ENCODE measurements around the gene PSORS1C2. TPM values are rescaled to one million over a fixed set of nuclear protein-coding genes. Genes with fewer than 3 reads are reported as not detected.

The PSORS1C2 gene
- total and polyA plus RNA-seq, 9 donors, result not detected

- peak; percentile 99 to 100 (median 99) for DNase-seq
- Histone ChIP-seq H3K27ac (peak within 1 kb of the TSS; percentile 47 to 75), H3K4me3 (peak within 1 kb of the TSS; percentile 64), H3K27me3 (no peaks in the 10 kb centered on the region), H3K4me1 (ENCODE audit: insufficient read depth) (peaks cover 7% of the 10 kb centered on the region), H3K36me3 (no peaks in the 10 kb centered on the region), H3K9me3 (no peaks in the 10 kb centered on the region)
- WGBS, 3 donors, result 0% methylated on average over 65 of the region's 65 CpGs
- intact Hi-C loops (cut with DNase I), result no loop called here
- TF ChIP-seq CTCF (IDR thresholded peaks at IDR 0.05) (no peak), EP300 (IDR thresholded peaks at IDR 0.05) (no peak), POLR2A (IDR thresholded peaks at IDR 0.05) (no peak)
Measured at GRCh38 chr6:31158140-31158862, 19.4 kb upstream of the PSORS1C2 start, which contains the start of gene TCF19. TCF19 (plus strand) TSS chr6:31158589; CDS start chr6:31159470, 881 bp downstream.

- Histone ChIP-seq H3K36me3 (no peaks in the 10 kb centered on the region), H3K9me3 (no peaks in the 10 kb centered on the region), H3K27ac (peak within 1 kb of the TSS; percentile 47 to 75), H3K4me1 (ENCODE audit: insufficient read depth) (peaks cover 7% of the 10 kb centered on the region), H3K4me3 (peak within 1 kb of the TSS; percentile 64), H3K27me3 (no peaks in the 10 kb centered on the region)
- WGBS, 3 donors, result 2 to 6% (median 4%) methylated on average over 14 of the region's 14 CpGs
- intact Hi-C loops (cut with DNase I), result no loop called here
- no peak for DNase-seq
- TF ChIP-seq POLR2A (IDR thresholded peaks at IDR 0.05), result no peak
- TF ChIP-seq CTCF (IDR thresholded peaks at IDR 0.05), result no peak
- no peak for TF ChIP-seq EP300 (IDR thresholded peaks at IDR 0.05)
Measured at GRCh38 chr6:31157513-31158139, 18.8 kb upstream of the PSORS1C2 start, which contains the start of gene CCHCR1. CCHCR1 (minus strand) TSS chr6:31157802; CDS start chr6:31157600, 202 bp downstream.

GRCh38 chr6:31156641-31157040, 17.8 kb upstream of the PSORS1C2 start:
- DNase-seq, result no peak
- WGBS, 3 donors, result 91 to 96% (median 95%) methylated on average over 7 of the region's 7 CpGs
- no peak overlapping the region for H3K4me3 ChIP-seq
- H3K27me3 ChIP-seq, result no peaks in the 10 kb centered on the region
- H3K36me3 ChIP-seq, result no peaks in the 10 kb centered on the region
- H3K27ac ChIP-seq, result no peak overlapping the region
- intact Hi-C loops (cut with DNase I), result no loop called here
- no peaks in the 10 kb centered on the region for H3K9me3 ChIP-seq
- H3K4me1 ChIP-seq (ENCODE audit: insufficient read depth), result peaks cover 7% of the 10 kb centered on the region
- TF ChIP-seq EP300 (IDR thresholded peaks at IDR 0.05) (no peak), POLR2A (IDR thresholded peaks at IDR 0.05) (no peak), CTCF (IDR thresholded peaks at IDR 0.05) (no peak)

GRCh38 chr6:31154436-31154835, 15.6 kb upstream of the PSORS1C2 start:
- intact Hi-C loops (cut with DNase I), result no loop called here
- no peaks in the 10 kb centered on the region for H3K36me3 ChIP-seq
- H3K9me3 ChIP-seq, result no peaks in the 10 kb centered on the region
- H3K4me1 ChIP-seq (ENCODE audit: insufficient read depth), result peaks cover 6% of the 10 kb centered on the region
- H3K4me3 ChIP-seq, result no peak overlapping the region
- DNase-seq, result no peak
- no peak overlapping the region for H3K27ac ChIP-seq
- H3K27me3 ChIP-seq, result no peaks in the 10 kb centered on the region
- TF ChIP-seq POLR2A (IDR thresholded peaks at IDR 0.05), result no peak
- TF ChIP-seq EP300 (IDR thresholded peaks at IDR 0.05), result no peak
- no peak for TF ChIP-seq CTCF (IDR thresholded peaks at IDR 0.05)
- WGBS, 3 donors, result 90 to 94% (median 93%) methylated on average over 15 of the region's 15 CpGs

Measured in ovary (tissue), 9 donors.